HG02981 (cell line): Measurements from ENCODE around the gene SMAD4.
"Not testable (repeated sequence)": the region's sequence is repeated elsewhere in the genome, so short reads cannot be mapped to it uniquely, and the experiment has no call there.

ENCODE experiments used
- ATAC-seq: cut with Tn5 transposase; IDR thresholded peaks from one replicate; pipeline ENCODE4 v1.9.1; 2021; ENCODE audit warnings: mild to moderate bottlenecking, moderate library complexity; ENCODE audit not compliant: unreplicated experiment

Gene SMAD4

DNA sequence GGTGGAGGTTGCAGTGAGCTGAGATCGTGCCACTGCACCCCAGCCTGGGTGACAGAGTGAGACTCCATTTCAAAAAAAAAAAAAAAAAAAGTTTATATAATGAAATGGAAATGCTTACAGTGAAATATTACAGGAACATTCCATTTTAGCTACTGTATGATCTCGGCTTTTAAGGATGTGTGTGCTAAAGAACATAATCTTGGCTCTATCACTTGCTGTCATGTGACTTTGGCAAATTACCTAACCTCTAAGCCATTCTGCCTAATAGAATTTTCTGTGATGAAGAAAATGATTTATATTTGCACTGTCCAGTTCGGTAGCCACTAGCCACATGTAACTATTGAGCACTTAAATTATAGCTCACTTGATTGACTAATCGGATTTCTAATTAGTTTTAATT, 36.3 kb downstream of the SMAD4 start:
- ATAC-seq, result no peak

DNA sequence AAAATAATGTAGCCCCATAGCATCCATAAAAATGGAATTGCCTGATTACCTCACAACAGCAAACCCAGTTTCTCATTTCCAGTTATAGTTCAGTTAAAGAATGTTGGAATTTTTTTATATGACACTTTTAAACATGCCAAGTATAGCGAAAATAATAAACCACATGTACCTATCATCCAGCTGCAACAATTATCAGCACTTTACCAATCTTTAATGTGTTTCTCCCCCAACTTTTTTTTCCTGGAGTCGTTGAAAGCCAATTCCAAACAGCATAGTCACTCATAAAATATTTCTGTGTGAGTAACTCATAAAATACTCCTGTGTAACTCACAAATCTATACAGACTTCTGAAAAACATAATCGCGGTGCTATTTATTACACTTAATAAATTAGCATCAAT, 38.1 kb downstream of the SMAD4 start:
- no peak for ATAC-seq

DNA sequence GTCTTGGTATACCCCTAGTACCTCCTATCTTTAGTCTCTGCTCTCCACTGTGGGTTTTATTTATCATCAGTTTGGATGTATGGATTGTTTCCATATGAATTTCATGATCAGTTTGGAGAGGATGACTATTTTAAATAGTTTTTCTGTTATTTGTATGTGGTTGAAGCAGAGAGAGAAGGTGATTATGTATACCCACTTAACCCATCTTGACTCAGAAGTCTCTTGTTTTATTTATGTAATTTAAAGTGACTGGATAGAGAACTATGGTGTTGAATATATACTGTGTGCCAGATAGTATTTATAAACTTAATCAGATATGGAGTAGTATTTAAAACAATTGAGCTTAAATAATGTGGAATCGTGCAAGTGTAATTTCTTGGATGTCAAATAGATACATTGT, 39.9 kb downstream of the SMAD4 start:
- no peak for ATAC-seq

DNA sequence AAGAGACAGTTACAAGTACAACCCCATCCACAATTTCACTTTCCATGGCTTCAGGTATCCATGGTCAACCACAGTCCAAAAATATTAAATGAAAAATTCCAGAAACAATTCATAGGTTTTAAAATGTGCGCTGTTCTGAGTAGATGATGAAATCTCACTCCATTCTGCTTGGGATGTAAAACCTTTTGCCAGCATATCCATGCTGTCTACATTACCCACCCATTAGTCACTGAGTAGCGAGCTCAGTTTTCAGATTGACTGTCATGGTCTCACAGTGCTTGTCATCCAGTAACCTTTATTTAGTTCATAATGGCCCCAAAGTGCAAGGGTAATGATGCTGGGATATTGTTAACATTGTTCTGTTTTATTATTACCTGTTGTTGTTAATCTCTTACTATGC, 40.5 kb downstream of the SMAD4 start:
- no peak for ATAC-seq

DNA sequence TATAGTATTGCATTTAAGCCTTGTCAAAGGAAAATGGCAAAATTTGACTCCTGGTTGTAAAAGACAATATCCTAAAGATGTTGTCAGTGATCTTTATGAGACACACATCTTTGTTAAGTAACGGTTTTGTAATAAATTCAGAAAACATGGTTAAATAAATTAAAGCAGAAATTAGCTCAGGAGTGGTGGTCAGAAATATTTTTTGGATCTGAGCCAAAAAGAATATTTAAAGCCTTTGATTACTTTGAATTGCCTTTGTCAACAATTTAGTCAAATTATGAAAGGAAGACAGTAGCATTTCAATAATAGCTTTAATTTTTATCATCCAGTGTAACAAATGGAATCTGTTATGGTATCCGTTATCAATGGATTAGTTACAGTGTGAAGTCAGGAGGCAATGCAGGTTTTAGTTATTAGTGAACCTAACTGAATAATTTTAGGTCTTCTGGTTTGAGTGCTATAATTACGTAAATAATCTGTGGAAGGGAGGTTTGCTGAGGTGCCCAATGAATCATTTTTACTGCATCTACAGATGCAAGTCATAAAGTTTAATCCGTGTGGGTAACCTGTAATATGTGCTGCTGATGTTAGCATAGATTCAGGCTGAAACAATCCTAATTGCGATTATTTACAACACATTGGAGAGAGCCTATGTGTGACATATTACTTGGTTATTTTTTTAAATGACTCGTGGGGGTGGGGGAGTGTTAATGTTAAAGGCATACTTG, 42.7 kb downstream of the SMAD4 start:
- ATAC-seq, result no peak

DNA sequence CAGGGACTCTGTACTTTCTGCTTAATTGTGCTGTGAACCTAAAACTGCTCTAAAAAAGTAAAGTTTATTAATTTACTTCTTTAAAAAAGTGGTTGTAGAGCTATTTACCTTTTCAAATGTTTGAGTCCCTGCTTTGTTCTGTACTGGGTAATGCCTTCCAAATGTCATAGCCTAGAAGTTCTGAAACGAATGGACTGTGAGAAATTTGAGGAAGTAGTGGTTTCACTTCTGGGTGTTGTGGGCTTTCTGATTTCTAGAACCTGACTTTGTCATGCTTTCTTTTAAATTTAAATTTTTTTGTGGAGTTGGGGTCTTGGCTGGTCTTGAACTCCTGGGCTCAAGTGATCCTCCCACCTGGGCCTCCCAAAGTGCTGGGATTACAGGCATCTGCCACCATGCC, 44.6 kb downstream of the SMAD4 start:
- peak; percentile 69 for ATAC-seq

DNA sequence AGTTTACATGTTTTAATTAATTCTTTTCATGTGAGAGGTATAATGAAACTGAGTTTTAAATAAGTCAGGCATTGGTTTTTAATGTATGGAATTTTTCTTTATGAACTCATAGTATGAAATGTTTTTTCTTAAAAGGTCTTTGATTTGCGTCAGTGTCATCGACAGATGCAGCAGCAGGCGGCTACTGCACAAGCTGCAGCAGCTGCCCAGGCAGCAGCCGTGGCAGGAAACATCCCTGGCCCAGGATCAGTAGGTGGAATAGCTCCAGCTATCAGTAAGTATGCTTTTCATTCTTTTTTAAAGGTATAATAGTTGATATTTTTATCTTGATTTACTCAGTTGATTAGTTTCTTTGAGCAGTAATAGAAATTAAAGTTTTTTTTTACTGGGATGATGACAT, 46.5 kb downstream of the SMAD4 start:
- no peak for ATAC-seq

DNA sequence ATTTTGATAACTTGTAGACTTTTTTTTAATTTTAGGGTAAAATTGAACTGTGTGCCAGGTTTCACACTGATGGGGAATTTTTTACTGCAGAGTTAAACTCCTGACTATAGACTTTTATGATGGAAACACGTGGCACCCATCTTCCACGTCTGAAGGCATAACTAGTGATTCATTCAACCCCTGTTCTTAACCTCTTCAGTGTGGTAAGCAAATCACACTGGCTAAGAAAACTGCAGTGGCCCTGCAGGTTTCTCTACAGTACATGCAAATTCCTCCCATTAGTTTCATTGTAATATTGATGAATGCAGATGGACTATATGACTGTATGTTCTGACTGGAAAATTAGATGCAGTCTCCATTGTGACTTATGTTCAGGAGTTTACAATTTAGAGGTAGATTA, 47.2 kb downstream of the SMAD4 start:
- peak; percentile 75 for ATAC-seq

DNA sequence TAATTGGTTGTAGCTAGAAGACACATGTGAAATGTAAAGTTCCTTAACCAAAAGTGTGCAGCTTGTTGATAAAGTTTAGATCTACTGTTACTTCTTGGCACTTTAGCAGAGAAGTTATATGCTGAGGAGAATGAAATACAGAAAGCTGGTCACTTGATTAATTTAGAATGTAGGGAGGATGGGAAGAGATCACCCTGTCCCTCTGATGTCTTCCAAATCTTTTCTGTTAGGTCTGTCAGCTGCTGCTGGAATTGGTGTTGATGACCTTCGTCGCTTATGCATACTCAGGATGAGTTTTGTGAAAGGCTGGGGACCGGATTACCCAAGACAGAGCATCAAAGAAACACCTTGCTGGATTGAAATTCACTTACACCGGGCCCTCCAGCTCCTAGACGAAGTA, 48.0 kb downstream of the SMAD4 start:
- ATAC-seq, result no peak

DNA sequence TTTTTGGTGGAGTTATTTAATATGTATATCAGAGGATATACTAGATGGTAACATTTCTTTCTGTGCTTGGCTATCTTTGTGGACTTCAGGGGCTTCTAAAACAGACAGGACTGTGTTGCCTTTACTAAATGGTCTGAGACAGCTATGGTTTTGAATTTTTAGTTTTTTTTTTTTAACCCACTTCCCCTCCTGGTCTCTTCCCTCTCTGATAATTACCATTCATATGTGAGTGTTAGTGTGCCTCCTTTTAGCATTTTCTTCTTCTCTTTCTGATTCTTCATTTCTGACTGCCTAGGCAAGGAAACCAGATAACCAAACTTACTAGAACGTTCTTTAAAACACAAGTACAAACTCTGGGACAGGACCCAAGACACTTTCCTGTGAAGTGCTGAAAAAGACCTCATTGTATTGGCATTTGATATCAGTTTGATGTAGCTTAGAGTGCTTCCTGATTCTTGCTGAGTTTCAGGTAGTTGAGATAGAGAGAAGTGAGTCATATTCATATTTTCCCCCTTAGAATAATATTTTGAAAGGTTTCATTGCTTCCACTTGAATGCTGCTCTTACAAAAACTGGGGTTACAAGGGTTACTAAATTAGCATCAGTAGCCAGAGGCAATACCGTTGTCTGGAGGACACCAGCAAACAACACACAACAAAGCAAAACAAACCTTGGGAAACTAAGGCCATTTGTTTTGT, 52.7 kb downstream of the SMAD4 start:
- ATAC-seq, result peak; percentile 81

DNA sequence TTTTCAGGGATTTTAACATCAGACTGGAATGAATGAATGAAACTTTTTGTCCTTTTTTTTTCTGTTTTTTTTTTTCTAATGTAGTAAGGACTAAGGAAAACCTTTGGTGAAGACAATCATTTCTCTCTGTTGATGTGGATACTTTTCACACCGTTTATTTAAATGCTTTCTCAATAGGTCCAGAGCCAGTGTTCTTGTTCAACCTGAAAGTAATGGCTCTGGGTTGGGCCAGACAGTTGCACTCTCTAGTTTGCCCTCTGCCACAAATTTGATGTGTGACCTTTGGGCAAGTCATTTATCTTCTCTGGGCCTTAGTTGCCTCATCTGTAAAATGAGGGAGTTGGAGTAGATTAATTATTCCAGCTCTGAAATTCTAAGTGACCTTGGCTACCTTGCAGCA, 53.4 kb downstream of the SMAD4 start:
- no peak for ATAC-seq

DNA sequence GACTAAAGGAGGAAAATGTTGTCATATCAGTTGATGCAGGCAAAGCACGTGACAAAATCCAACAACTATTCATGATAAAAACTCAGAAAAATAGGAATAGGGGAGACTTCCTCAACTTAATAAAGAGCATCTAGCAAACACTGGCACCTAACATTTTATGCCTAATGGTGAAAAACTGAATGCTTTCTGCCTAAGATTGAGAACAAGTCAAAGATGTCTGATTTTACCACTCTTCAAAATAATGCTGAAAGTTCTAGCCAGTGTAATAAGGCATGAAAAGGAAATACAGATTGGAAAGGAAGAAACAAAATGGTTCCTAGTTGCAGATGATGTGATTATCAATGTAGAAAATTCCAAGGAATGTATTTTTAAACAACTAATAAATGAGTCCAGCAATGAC, 58.4 kb downstream of the SMAD4 start:
- ATAC-seq, result no peak

DNA sequence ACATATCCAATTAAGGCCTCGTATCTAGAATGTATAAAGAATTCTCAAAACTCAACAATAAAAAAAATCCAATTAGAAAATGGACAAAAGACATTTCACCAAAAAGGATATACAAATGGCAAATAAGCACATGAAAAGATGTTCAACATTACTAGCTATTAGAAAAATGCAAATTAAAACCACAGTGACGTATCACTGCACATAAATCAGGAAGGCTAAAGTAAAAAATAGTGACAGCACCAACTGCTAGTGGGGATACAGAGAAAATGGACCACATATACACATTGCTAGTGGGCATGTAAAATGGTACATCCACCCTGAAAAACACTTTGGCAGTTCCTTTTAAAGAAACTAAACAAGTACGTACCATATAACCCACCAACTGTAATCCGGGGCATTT, 59.7 kb downstream of the SMAD4 start:
- no peak for ATAC-seq

DNA sequence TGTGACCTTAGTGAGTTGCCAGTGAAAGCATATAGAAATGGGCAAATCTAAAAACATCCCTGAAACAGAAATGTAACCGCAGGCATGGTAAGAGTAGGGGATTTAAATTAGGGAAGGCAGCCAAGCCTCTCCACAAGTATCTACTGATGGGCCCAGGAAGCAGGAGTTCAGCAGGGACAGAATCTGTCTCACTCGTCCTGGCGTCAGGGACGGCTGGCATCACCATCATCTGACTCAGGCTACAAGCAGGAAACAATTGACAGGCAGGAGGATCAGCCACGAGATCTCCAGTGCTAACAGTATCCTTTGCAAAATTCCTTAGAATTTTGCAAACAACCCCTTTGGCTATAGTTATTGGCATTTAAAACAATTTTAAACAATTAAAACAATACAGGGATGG, 61.3 kb downstream of the SMAD4 start:
- no peak for ATAC-seq

DNA sequence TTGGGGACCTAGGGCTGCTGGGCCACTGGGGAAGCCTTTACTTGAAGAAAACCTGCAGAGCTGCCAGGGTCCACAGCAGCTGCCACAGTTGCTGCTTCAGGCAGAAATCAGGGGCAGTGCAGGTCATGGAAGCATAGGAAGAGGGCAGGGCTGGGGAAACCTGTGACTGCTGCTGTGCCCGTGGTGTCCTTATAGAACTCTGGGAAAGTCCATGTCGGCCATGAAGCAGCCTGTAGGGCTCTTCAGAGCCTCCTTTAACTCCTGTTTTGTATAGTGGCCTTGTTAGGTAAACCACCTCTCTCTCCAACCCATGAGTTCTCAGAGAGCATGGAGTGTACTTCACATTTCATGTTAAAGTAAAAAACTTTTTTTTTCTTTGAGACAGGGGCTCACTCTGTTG, 62.1 kb downstream of the SMAD4 start:
- no peak for ATAC-seq

DNA sequence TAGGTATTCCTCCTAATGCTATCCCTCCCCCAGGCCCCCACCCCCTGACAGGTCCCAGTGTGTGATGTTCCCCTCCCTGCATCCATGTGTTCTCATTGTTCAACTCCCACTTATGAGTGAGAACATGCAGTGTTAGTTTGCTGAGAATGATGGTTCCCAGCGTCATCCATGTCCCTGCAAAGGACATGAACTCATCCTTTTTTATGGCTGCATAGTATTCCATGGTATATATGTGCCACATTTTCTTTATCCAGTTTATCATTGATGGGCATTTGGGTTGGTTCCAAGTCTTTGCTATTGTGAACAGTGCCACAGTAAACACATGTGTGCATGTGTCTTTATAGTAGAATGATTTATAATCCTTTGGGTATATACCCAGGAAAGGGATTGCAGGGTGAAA, 63.0 kb downstream of the SMAD4 start:
- not testable (repeated sequence) for ATAC-seq

DNA sequence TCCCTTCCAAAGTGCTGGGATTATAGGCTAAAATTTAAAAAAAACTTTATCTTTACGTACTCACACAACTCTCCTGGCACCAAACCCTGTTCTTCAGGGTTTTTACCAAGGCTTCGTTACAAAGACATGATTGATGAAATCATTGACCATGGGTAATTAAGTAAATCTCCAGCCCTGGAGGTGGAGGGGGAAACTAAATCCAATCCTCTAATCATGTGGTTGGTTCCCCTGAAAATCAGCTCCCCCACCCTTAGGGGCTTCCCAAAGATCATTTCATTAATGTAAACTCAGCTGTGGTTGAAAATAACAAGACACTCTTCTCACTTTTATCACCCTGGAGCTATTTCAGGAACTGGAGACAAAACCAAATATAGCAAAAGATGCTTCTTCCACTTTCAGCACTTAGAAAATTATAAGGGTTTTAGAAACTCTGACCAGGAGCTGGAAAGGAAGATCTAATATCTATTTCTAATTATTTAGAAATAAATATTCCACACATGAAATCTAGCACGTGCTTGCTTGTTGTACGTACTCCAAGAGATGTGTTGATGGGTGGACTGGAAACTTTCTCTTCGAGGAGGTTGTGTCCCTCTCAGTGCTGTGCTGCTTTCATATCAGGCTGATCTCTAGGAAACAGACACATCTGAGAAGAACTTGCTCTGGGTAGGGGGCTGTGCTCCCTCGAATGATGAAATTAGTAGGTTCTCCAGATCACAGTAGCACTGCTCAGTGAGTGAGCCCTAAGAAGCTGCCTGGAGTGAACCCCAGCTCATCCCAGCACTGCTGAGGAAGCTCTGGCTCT, 67.2 kb downstream of the SMAD4 start:
- no peak for ATAC-seq

DNA sequence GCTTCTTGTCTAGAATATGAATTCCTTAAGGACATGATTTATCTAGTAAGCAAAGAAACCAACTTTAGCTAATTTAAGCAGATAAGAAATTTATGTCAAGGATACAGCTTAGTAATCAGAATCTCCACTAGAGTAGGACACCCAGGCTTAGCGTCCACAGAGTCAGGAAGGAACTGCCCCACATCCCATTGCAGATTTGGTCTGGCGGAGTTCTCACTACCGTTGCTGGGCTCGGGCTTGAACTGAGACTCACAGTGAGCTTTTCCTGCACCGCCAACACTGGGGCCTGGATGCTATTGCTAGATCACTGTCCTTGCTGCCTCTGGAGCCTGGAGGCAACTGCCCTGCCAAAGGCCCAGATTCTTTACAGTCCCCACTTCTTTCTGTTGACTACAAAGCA, 68.1 kb downstream of the SMAD4 start:
- ATAC-seq, result no peak

DNA sequence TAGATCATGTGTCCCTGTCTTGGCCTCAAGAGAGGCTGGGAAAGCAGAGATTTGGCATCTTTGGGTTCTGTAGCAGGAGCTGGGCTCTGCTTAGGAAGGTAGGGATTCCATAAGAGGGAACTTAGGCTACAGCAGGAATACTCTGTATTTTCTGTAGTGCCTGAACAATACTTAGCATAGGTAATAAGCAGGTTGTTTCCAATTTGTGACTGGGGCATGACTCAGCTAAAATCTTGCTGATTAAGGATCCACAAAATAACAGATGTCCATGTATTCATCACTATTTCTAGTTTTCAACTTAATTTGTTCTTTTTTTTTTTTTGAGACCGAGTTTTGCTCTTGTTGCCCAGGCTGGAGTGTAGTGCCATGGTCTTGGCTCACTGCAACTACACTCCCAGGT, 68.5 kb downstream of the SMAD4 start:
- no peak for ATAC-seq

DNA sequence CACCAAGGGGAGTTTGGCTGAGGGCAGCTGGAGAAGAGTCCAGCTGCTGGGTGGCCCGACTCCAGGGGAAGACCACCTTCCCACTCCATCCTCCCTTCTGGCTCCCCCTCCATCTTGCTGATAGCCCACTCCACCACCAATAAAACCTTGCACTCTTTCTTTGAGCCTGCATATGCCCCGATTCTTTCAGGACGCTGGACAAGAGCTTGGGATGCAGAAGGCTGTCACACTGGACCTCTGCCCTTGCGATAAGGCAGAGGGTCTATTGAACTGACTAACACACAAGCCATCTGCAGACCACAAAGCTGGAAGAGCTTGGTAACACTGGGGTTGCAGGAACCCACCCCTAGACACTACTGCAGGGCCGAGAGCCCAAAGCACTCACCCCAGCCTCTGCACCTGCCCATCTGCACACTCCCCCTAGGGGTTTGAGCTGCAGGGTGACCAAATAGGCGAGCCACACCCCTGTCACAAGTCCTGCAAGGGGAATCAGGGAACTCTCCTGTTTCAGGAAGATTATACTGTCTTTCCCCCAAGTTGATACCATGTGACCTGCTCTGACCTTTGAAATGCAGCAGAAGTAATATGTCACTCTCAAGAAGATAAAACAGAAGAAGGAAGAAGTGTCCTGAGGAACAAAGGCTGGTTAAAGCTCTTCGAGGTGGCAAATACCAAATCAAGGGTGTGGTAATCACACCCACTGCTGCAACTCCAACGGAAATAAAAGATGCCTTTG, 70.5 kb downstream of the SMAD4 start:
- no peak for ATAC-seq

DNA sequence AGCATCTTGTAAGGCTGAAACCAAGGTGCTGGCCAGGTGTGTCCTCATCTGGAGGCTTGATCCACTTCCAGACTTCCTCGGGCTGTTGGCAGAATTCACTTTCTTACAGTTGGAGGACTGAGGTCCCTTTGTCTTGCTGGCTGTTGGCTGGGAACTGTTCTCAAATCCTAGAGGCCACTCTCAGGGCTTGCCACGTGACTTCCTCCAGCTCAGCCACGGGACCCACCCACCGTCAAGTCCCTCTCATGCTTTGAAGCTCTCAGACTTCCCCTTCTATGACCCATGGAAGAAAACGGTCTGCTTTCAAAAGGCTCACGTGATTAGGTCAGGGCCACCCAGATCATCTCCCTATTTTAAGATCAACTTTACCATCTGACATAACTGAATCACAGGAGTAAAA, 77.1 kb downstream of the SMAD4 start:
- ATAC-seq, result peak; percentile 51
